HG03060 (cell line): ENCODE data around the gene SLC25A38.

ENCODE experiments used
- ATAC-seq: cut with Tn5 transposase; IDR thresholded peaks from one replicate; pipeline ENCODE4 v1.9.1; 2021; ENCODE audit warnings: low read depth, moderate number of reproducible peaks; ENCODE audit not compliant: unreplicated experiment

SLC25A38 gene

DNA sequence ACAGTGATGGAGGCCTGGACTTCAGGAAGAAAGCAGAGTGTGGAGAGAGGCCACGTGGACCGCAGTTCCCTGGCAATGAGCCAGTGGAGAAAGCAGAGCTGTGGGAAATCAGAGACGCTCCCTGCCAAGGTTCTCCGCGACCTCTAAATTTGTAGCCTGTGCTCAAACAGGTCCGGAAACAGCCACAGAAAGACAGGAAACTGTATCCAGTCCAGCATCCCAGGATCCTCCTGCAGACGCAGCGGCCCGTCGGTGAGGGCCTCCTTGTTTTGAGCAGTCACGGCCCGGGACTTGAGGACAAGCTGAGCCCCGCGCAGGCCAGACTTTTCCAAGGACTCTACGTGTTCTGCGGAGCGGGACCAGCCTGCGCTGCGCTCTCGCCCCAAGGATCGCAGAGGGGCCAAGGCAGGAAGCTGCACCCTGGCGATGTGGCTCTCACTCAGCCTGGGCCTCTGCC, 45.6 kb downstream of the SLC25A38 start:
- no peak for ATAC-seq

DNA sequence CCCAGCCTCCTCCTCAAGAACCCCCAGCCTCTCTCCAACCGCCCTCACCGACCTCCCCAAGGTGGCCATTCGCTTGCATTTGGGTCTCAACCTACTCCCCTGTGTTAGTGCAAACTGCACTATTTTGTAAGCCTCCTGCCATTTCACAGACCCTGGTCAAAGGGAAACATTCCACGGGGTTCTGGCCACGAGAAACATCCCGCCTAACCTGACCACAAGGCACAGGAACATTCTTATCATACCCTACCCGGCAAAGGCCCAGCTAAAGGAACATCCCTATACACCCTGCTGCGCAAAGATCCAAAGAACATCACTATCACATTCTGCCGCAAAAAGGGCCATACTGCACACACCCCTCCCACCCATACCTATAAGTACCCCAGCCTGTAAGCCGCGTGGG, 46.3 kb downstream of the SLC25A38 start:
- ATAC-seq, result no peak

DNA sequence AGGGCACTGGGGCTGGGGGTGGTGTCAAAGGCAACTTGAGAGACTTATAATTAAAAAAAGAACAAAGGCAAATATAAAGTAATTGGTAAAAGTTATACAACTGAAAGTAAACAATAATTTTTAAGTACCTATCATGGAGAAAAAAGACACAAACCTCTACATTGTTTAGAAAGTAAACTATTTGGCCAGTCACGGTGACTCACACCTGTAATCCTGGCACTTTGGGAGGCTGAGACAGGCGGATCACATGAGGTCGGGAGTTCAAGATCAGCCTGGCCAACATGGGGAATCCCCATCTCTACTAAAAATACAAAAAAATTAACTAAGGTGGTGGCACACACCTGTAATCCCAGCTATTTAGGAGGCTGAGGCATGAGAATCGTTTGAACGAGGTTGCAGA, 49.2 kb downstream of the SLC25A38 start:
- no peak for ATAC-seq

- ATAC-seq, result no peak
Observed at GRCh38 chr3:39433642-39434041, 50.5 kb downstream of the SLC25A38 start.

GRCh38 chr3:39434574-39434973, 51.4 kb downstream of the SLC25A38 start:
- peak; percentile 82 for ATAC-seq

- no peak for ATAC-seq
Observed at GRCh38 chr3:39435006-39435748, 52.0 kb downstream of the SLC25A38 start.

DNA sequence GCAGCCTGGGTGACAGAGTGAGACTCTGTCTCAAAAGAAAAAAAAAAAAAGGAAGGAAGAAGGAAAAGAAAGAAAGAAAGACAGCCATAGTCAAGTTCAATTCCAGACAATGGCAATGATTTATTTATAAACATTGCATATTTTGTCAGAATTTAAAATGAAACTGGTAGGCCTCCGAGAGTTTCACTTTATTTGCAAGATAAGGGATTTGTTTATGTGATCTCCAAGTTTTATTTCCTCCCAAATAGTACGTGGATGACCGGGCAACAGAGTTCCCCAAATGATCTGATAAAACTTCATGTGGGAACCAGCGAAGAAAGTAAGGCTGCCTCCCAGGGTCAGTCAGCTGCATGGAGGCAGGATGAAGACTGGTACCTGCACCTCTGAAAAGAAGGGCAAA, 55.7 kb downstream of the SLC25A38 start:
- ATAC-seq, result no peak

GRCh38 chr3:39440316-39440715, 57.1 kb downstream of the SLC25A38 start:
- ATAC-seq, result no peak

GRCh38 chr3:39443530-39443929, 60.4 kb downstream of the SLC25A38 start:
- no peak for ATAC-seq

DNA sequence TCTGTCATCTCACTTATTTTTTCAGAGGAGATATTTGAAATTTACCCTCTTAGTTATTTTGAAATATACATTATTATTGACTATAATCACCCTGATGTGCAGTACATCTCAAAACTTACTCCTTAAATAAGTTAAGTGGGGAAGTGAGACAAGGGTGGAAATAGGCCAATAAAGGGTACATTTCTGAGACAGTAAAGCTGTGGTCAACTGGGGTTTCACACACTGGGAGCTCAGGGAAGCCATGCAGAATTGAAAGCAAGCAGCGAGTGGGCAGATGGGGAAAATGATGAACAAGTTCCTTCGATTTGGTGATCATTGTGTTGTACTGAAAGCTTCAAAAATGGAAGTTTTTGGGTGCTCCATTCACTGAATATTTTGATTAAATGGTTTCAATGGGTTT, 62.8 kb downstream of the SLC25A38 start:
- ATAC-seq, result no peak

DNA sequence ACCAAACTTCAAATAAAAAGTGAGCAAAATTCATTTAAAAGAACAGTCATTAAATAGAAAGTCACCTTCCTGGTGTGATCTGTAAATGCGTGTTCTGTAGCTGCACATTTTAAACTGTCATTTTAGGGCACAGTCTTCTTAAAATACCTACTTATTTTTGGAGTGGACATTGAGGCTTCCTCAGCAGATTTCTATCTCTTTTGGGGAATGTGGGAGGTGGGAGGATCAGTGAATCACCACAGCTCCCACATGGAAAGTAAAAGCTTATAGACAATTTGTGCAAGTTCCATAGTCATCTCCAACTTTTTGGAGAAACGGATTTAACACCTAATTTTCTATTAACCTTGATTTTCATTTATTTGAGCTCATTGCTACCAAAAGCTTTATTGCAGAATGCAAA, 63.3 kb downstream of the SLC25A38 start:
- no peak for ATAC-seq
